ENCODE results near the gene SORCS2.

Gene SORCS2

GRCh38 chr4:7763106-7763505 lies 570.8 kb downstream of the SORCS2 start:
- no peak for DNase-seq

GRCh38 chr4:7763788-7764187 lies 571.5 kb downstream of the SORCS2 start:
- no peak for DNase-seq

- DNase-seq, result no peak
Observed at GRCh38 chr4:7764466-7764865, 572.1 kb downstream of the SORCS2 start.

GRCh38 chr4:7765666-7766065 lies 573.3 kb downstream of the SORCS2 start:
- no peak for DNase-seq

- no peak for DNase-seq
Observed at GRCh38 chr4:7766086-7766485, 573.7 kb downstream of the SORCS2 start.

- no peak for DNase-seq
Observed at GRCh38 chr4:7766661-7767345, 574.5 kb downstream of the SORCS2 start.

- no peak for DNase-seq
Observed at GRCh38 chr4:7767526-7767925, 575.2 kb downstream of the SORCS2 start.

- DNase-seq, result no peak
Observed at GRCh38 chr4:7767966-7768365, 575.6 kb downstream of the SORCS2 start.

- no peak for DNase-seq
Observed at GRCh38 chr4:7768736-7769135, 576.4 kb downstream of the SORCS2 start.

- no peak for DNase-seq
Observed at GRCh38 chr4:7769396-7770223, 577.3 kb downstream of the SORCS2 start.

- no peak for DNase-seq
Observed at GRCh38 chr4:7770224-7771050, 578.1 kb downstream of the SORCS2 start.

- DNase-seq, result no peak
Observed at GRCh38 chr4:7771056-7771455, 578.7 kb downstream of the SORCS2 start.

- no peak for DNase-seq
Observed at GRCh38 chr4:7771541-7772507, 579.5 kb downstream of the SORCS2 start.

GRCh38 chr4:7772711-7773385 lies 580.5 kb downstream of the SORCS2 start:
- no peak for DNase-seq

- no peak for DNase-seq
Observed at GRCh38 chr4:7773401-7774180, 581.3 kb downstream of the SORCS2 start.

GRCh38 chr4:7774301-7775294 lies 582.3 kb downstream of the SORCS2 start:
- DNase-seq, result no peak

- no peak for DNase-seq
Observed at GRCh38 chr4:7775396-7775795, 583.1 kb downstream of the SORCS2 start.

- no peak for DNase-seq
Observed at GRCh38 chr4:7777017-7777710, 584.8 kb downstream of the SORCS2 start.
